Panc1 (cell line): Measurements from ENCODE around the gene TMEM165. TPM values are rescaled to one million over a fixed set of nuclear protein-coding genes. Genes with fewer than 3 reads are reported as not detected.

Source experiments
- ATAC-seq: fragments of 200-7000 bp; cut with Tn5 transposase; 2 replicates; pipeline ENCODE4 v1.9.1; 2020; ENCODE audit warnings: mild to moderate bottlenecking, moderate library complexity
- BruUV-seq: library from RNA; stranded (reverse); fragments of 400-500 nt; replicated peaks from 2 replicates; lab custom pipeline; 2021; lab: Mats Ljungman, UMichigan
- CTCF ChIA-PET: fragments of 300-600 bp; sonication (Branson Sonifier 250); formaldehyde crosslinking; loops from one replicate; lab custom pipeline; 2022; ENCODE audit warnings: antibody characterized with exemption; lab: Charles Lee
- POLR2A ChIA-PET: fragments of 300-600 bp; sonication (Branson Sonifier 250); formaldehyde crosslinking; loops from one replicate; lab custom pipeline; 2022; ENCODE audit warnings: antibody characterized with exemption; lab: Charles Lee
- DNase-seq: peaks from one replicate; pipeline ENCODE4 v3.0.0-alpha.2; 2010; ENCODE audit warnings: low read depth, low spot score
- H3K27ac ChIP-seq: 2 replicates; pipeline ENCODE4 v1.5.1; 2011; ENCODE audit warnings: mild to moderate bottlenecking, low read length, inconsistent platforms
- H3K27me3 ChIP-seq: fragments of 200-500 bp; sonication (Bioruptor generic); 2 replicates; pipeline ENCODE4 v1.6.0; 2014; ENCODE audit warnings: low read length, inconsistent platforms; ENCODE audit not compliant: control insufficient read depth, insufficient read depth
- H3K36me3 ChIP-seq: fragments of 200-500 bp; sonication (Bioruptor generic); 2 replicates; pipeline ENCODE4 v1.5.1; 2014; ENCODE audit warnings: inconsistent platforms, mild to moderate bottlenecking, low read length, moderate library complexity; ENCODE audit not compliant: control insufficient read depth, insufficient read depth
- H3K4me1 ChIP-seq: 2 replicates; pipeline ENCODE4 v1.5.1; 2011; ENCODE audit warnings: inconsistent platforms, mild to moderate bottlenecking, low read length, moderate library complexity; ENCODE audit not compliant: control insufficient read depth, insufficient read depth
- H3K4me3 ChIP-seq, 2 experiments: 2 replicates each; pipeline ENCODE4 v1.5.1; 2011 to 2012; ENCODE audit warnings: low read depth in 2 of 2, low read length in 2 of 2, mild to moderate bottlenecking in 2 of 2, inconsistent platforms in 1 of 2, moderate library complexity in 1 of 2
- H3K9me3 ChIP-seq: fragments of 200-500 bp; sonication (Bioruptor generic); 2 replicates; pipeline ENCODE4 v1.5.1; 2014; ENCODE audit warnings: low read depth, mild to moderate bottlenecking, inconsistent platforms, low read length, moderate library complexity; ENCODE audit not compliant: control insufficient read depth, insufficient read depth
- POLR2AphosphoS5 ChIP-seq: IDR thresholded peaks from 2 replicates; pipeline ENCODE4 v1.6.1; 2012; ENCODE audit warnings: mild to moderate bottlenecking, low read depth, low read length, moderate library complexity
- REST ChIP-seq, 2 experiments: IDR thresholded peaks; 2 replicates each; pipeline ENCODE4 v1.6.1; 2011 to 2012; ENCODE audit warnings: low read depth in 2 of 2, control low read depth in 1 of 2, low read length in 1 of 2, mild to moderate bottlenecking in 1 of 2, moderate library complexity in 1 of 2; ENCODE audit not compliant: insufficient read depth in 1 of 2
- SIN3A ChIP-seq: IDR thresholded peaks from 2 replicates; pipeline ENCODE4 v1.6.1; 2012; ENCODE audit warnings: low read depth, mild to moderate bottlenecking, low read length, moderate library complexity, borderline replicate concordance; ENCODE audit not compliant: insufficient read depth
- TCF7L2 ChIP-seq: IDR thresholded peaks from 2 replicates; pipeline ENCODE4 v1.6.1; 2011; ENCODE audit warnings: mild to moderate bottlenecking, low read depth, low read length, inconsistent platforms
- in situ Hi-C: cut with HindIII; loops from 2 replicates; pipeline ENCODE4 v1.10.0; 2016; ENCODE audit warnings: low sequenced_read_pairs, low pct_unique_long_range_greater_than_20kb
- intact Hi-C: fragments of 100-400 bp; cut with micrococcal nuclease; formaldehyde crosslinking; loops from one replicate; pipeline ENCODE4 v1.10.0; 2022; ENCODE audit not compliant: unreplicated experiment
- total RNA-seq: library from RNA; stranded (reverse); gene quantifications from one replicate; pipeline ENCODE4 v1.2.1, GENCODE V29; 2021; ENCODE audit not compliant: unreplicated experiment
- TF ChIP-seq, protein P1 (sequence below): fragments of 450-650 bp; IDR thresholded peaks from 2 replicates; pipeline ENCODE4 v1.5.1; 2017; ENCODE audit warnings: mild to moderate bottlenecking

TMEM165 gene
- total RNA-seq, 1 experiment from 2014 or later, result 54.6 TPM

GRCh38 chr4:55386840-55387239, 8.9 kb upstream of the TMEM165 start:
- no peak for TF ChIP-seq REST (IDR thresholded peaks at IDR 0.05; ENCODE audit: insufficient read depth in 1 of 2, low read depth in 2 of 2, low read length in 1 of 2)
- TF ChIP-seq, protein P1, sequence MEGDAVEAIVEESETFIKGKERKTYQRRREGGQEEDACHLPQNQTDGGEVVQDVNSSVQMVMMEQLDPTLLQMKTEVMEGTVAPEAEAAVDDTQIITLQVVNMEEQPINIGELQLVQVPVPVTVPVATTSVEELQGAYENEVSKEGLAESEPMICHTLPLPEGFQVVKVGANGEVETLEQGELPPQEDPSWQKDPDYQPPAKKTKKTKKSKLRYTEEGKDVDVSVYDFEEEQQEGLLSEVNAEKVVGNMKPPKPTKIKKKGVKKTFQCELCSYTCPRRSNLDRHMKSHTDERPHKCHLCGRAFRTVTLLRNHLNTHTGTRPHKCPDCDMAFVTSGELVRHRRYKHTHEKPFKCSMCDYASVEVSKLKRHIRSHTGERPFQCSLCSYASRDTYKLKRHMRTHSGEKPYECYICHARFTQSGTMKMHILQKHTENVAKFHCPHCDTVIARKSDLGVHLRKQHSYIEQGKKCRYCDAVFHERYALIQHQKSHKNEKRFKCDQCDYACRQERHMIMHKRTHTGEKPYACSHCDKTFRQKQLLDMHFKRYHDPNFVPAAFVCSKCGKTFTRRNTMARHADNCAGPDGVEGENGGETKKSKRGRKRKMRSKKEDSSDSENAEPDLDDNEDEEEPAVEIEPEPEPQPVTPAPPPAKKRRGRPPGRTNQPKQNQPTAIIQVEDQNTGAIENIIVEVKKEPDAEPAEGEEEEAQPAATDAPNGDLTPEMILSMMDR, result no peak
- TF ChIP-seq POLR2AphosphoS5, result no peak
- no peak for TF ChIP-seq TCF7L2
- no peak for TF ChIP-seq SIN3A
- DNase-seq (no peak), ATAC-seq (no peak)
- H3K4me1 ChIP-seq, result peaks cover 5% of the 10 kb centered on the region; the same call in 1 of the 2 replicates
- H3K27ac ChIP-seq, result no peak overlapping the region
- intact Hi-C loops, result no loop called here
- H3K9me3 ChIP-seq, result no peaks in the 10 kb centered on the region
- CTCF ChIA-PET, result no interaction called here
- in situ Hi-C loops, result no loop called here
- BruUV-seq, result no TSS peak
- no peak overlapping the region for H3K4me3 ChIP-seq
- H3K27me3 ChIP-seq, result no peaks in the 10 kb centered on the region
- POLR2A ChIA-PET, result no interaction called here
- H3K36me3 ChIP-seq, result no peaks in the 10 kb centered on the region

DNA sequence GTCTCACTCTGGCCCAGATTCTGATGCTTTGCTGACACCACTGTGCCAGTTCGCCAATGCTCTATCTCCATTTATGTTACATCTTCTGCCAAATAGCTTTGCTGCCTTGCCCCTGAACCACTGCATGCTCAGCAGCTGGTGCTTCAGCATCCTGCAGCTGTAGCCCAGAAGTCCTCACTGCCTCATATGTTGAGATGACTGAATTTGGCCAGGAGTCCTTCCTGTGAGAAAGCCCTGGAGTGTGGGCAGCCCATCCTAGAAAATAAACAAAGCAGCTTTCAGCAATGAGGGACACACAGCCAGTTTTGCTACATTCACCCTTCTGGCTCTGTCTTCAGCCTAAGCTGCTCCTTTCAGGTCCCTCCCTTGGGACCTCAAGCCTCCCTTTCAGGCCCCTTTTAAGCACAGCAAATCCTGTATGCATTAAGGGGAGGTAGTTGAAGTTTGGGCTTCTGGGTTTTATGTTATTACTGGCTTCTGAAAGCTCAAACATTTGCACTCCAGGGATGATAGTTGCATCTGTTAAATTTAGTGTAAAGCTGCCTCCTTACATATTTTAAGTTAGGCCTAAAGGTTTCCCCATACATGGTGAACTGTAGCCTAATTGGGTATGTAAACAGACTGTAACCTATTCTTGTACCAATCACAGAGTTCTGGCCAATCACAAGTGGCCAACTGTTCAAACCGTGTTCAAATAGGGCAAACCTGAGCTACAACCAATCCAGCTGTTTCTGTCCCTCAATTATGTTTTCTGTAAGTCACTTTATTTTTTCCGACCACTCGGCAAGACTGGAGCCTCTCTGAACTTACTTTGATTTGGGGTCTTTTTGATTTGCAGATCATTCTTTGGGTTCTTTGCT, 2.1 kb upstream of the TMEM165 start:
- Histone ChIP-seq H3K9me3 (no peaks in the 10 kb centered on the region), H3K4me1 (peaks cover 4% of the 10 kb centered on the region; the same call in 1 of the 2 replicates), H3K36me3 (peaks cover 2% of the 10 kb centered on the region; the same call in 1 of the 2 replicates), H3K27ac (no peak overlapping the region; the same call in 1 of the 2 replicates), H3K27me3 (no peaks in the 10 kb centered on the region), H3K4me3 (no peak overlapping the region)
- in situ Hi-C loops, result no loop called here
- TF ChIP-seq REST (IDR thresholded peaks at IDR 0.05; ENCODE audit: insufficient read depth in 1 of 2, low read depth in 2 of 2, low read length in 1 of 2) (no peak), TCF7L2 (no peak), POLR2AphosphoS5 (no peak), SIN3A (no peak)
- TF ChIP-seq, protein P1, result no peak
- ATAC-seq, result no peak
- POLR2A ChIA-PET, result no interaction called here
- BruUV-seq, result no TSS peak
- no peak for DNase-seq
- intact Hi-C loops, result no loop called here
- CTCF ChIA-PET, result no interaction called here
